WERI-Rb-1 (cell line): Measurements from ENCODE around the gene CDCA7L.

Experiments
- DNase-seq: peaks from one replicate; pipeline ENCODE4 v3.0.0-alpha.2; 2020
- H3K27ac ChIP-seq: fragments of 250-450 bp; sonication (Bioruptor Pico); 2 replicates; pipeline ENCODE4 v1.5.1; 2020; ENCODE audit warnings: mild to moderate bottlenecking, moderate library complexity
- H3K27me3 ChIP-seq: fragments of 250-450 bp; sonication (Bioruptor Pico); 2 replicates; pipeline ENCODE4 v1.5.1; 2021; ENCODE audit warnings: mild to moderate bottlenecking, low read depth, moderate library complexity; ENCODE audit not compliant: insufficient read depth, severe bottlenecking
- H3K36me3 ChIP-seq: fragments of 250-450 bp; sonication (Bioruptor Pico); 2 replicates; pipeline ENCODE4 v1.5.1; 2020; ENCODE audit warnings: mild to moderate bottlenecking, moderate library complexity
- H3K4me3 ChIP-seq: 2 replicates; pipeline ENCODE4 v1.5.1; 2011; ENCODE audit warnings: low read depth, mild to moderate bottlenecking, control low read depth, low read length
- H3K9me3 ChIP-seq: fragments of 250-450 bp; sonication (Bioruptor Pico); 2 replicates; pipeline ENCODE4 v1.5.1; 2021; ENCODE audit warnings: mild to moderate bottlenecking, moderate library complexity; ENCODE audit not compliant: severe bottlenecking
- TF ChIP-seq, protein P1 (sequence below): IDR thresholded peaks from 2 replicates; pipeline ENCODE4 v1.5.1; 2011; ENCODE audit warnings: low read depth, mild to moderate bottlenecking, control low read depth, inconsistent platforms, low read length

Gene CDCA7L

DNA sequence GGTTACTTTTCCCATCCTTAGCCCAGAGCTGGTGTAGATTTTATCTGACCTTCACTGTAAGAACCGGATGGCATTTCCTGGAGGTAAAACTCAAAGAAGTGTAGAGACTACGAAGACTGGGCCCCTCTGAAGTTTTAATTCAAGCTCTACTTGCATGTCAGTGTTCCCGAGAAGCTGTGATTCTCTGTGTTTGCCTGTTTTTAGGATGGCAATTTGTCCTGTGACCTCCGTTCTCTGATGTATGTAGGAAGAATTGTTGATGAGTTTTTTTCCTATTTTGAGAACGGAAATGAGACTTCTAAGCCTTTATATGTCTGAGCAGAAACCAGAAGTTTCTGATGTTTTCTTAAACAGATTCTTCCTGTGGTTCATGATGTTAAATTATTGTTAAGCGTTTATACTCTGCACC, 94.1 kb downstream of the CDCA7L start:
- DNase-seq = no peak
- Histone ChIP-seq H3K27me3 (no peaks in the 10 kb centered on the region), H3K9me3 (no peaks in the 10 kb centered on the region), H3K4me3 (no peak overlapping the region), H3K27ac (no peak overlapping the region), H3K36me3 (no peaks in the 10 kb centered on the region)
- TF ChIP-seq, protein P1, sequence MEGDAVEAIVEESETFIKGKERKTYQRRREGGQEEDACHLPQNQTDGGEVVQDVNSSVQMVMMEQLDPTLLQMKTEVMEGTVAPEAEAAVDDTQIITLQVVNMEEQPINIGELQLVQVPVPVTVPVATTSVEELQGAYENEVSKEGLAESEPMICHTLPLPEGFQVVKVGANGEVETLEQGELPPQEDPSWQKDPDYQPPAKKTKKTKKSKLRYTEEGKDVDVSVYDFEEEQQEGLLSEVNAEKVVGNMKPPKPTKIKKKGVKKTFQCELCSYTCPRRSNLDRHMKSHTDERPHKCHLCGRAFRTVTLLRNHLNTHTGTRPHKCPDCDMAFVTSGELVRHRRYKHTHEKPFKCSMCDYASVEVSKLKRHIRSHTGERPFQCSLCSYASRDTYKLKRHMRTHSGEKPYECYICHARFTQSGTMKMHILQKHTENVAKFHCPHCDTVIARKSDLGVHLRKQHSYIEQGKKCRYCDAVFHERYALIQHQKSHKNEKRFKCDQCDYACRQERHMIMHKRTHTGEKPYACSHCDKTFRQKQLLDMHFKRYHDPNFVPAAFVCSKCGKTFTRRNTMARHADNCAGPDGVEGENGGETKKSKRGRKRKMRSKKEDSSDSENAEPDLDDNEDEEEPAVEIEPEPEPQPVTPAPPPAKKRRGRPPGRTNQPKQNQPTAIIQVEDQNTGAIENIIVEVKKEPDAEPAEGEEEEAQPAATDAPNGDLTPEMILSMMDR = no peak
